Measurements from ENCODE around the gene PRAF2. TPM values are rescaled to one million over a fixed set of nuclear protein-coding genes. Genes with fewer than 3 reads are reported as not detected.
A peak's percentile ranks its signal among the peaks of the same experiment; 100 is the strongest.

PRAF2 gene
- total and polyA plus RNA-seq, 9 of the 15 experiments (the other 6 are each of a cell fraction or from before 2014, with no cell fraction given): 0.24 to 5.7 (median 2.0) TPM

DNA sequence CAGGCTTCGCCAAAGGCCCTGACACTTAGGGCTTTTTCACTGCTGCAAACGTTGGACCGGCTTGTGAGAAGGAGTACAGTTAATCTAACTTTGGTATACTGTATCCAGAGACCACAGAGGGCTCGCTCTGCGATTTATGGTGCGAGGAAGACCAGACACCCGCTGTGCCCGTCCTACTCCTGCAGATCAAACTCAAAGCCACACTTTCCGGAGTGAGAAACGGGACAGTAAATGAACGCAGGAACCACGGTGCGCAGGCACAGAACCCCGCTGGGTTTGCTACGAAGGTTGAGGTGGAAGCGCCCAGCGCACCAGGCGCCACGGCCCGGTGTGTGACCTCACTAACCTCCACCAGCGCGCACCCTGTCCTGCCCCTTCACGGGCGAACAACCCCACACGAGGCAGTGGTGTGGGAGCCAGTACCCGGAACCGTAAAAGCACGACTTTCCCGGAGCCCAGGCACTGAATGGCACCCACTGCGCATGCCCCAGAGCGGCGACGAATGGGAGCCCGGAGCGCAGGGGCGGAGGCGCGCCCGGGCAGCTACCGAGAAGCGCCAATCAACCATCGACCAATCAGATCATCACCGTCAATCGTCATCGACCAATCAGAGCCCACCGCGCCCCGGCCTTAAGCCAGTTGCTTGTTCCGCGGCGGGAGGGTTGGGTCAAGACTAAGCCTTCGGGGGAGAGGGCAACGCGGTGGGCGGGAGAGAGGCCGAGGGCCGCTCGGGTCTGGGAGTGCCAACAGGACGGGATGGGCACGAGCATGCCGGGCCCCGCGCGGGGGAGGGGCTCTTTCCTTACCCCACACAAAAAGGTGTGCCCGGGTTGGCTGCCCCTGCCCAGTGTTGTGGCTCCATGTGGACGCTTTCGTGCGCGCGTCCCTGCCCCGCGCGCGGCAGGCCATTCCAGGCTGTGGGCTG lies 27.2 kb upstream of the PRAF2 start (continued):
- TF ChIP-seq ADNP (tag; IDR thresholded peaks at IDR 0.05): no peak
- TF ChIP-seq PHB (CRISPR knock-in tag; IDR thresholded peaks at IDR 0.05): no peak
- no peak for TF ChIP-seq ETS2 (tag; IDR thresholded peaks at IDR 0.05; ENCODE audit: borderline replicate concordance, poor library complexity, severe bottlenecking)
- no peak for TF ChIP-seq ILK (tag; IDR thresholded peaks at IDR 0.05; ENCODE audit: borderline replicate concordance, low read depth)
- TF ChIP-seq ZNF830 (CRISPR knock-in tag; IDR thresholded peaks at IDR 0.05): no peak
- no peak; the same call in 1 of the 2 replicates for TF ChIP-seq MXI1 (IDR thresholded peaks at IDR 0.05; ENCODE audit: low read depth, low read length)
- TF ChIP-seq BMI1 (IDR thresholded peaks at IDR 0.05; ENCODE audit: low read length): no peak
- TF ChIP-seq KAT7 (CRISPR knock-in tag; IDR thresholded peaks at IDR 0.05; ENCODE audit: borderline replicate concordance): no peak
- TF ChIP-seq, protein P1, sequence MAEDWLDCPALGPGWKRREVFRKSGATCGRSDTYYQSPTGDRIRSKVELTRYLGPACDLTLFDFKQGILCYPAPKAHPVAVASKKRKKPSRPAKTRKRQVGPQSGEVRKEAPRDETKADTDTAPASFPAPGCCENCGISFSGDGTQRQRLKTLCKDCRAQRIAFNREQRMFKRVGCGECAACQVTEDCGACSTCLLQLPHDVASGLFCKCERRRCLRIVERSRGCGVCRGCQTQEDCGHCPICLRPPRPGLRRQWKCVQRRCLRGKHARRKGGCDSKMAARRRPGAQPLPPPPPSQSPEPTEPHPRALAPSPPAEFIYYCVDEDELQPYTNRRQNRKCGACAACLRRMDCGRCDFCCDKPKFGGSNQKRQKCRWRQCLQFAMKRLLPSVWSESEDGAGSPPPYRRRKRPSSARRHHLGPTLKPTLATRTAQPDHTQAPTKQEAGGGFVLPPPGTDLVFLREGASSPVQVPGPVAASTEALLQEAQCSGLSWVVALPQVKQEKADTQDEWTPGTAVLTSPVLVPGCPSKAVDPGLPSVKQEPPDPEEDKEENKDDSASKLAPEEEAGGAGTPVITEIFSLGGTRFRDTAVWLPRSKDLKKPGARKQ (CRISPR knock-in tag; IDR thresholded peaks at IDR 0.05): no peak
- TF ChIP-seq SRSF1 (IDR thresholded peaks at IDR 0.05; ENCODE audit: low read depth, low read length): no peak
- TF ChIP-seq HNRNPH1 (optimal IDR thresholded peaks at IDR 0.05; ENCODE audit: low read depth, low read length): no peak
- no peak for TF ChIP-seq ZNF644 (tag; IDR thresholded peaks at IDR 0.05; ENCODE audit: low read depth)
- no peak for TF ChIP-seq KAT2B (IDR thresholded peaks at IDR 0.05; ENCODE audit: low read depth, low read length)
- no peak for TF ChIP-seq GABPA (tag; conservative IDR thresholded peaks at IDR 0.05; ENCODE audit: low read depth)
- TF ChIP-seq, protein P2, sequence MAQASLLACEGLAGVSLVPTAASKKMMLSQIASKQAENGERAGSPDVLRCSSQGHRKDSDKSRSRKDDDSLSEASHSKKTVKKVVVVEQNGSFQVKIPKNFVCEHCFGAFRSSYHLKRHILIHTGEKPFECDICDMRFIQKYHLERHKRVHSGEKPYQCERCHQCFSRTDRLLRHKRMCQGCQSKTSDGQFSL (CRISPR knock-in tag; IDR thresholded peaks at IDR 0.05): no peak
- TF ChIP-seq, protein P2 (tag; IDR thresholded peaks at IDR 0.05): no peak
- no peak for TF ChIP-seq DACH1 (IDR thresholded peaks at IDR 0.05; ENCODE audit: partially characterized antibody)
- no peak; the same call in 1 of the 2 replicates for TF ChIP-seq XRCC5 (IDR thresholded peaks at IDR 0.05; ENCODE audit: low read depth, low read length)
- no peak; the same call in 1 of the 2 replicates for TF ChIP-seq MYNN (IDR thresholded peaks at IDR 0.05)
- TF ChIP-seq MYNN (CRISPR knock-in tag; IDR thresholded peaks at IDR 0.05): no peak
- TF ChIP-seq, protein P3, sequence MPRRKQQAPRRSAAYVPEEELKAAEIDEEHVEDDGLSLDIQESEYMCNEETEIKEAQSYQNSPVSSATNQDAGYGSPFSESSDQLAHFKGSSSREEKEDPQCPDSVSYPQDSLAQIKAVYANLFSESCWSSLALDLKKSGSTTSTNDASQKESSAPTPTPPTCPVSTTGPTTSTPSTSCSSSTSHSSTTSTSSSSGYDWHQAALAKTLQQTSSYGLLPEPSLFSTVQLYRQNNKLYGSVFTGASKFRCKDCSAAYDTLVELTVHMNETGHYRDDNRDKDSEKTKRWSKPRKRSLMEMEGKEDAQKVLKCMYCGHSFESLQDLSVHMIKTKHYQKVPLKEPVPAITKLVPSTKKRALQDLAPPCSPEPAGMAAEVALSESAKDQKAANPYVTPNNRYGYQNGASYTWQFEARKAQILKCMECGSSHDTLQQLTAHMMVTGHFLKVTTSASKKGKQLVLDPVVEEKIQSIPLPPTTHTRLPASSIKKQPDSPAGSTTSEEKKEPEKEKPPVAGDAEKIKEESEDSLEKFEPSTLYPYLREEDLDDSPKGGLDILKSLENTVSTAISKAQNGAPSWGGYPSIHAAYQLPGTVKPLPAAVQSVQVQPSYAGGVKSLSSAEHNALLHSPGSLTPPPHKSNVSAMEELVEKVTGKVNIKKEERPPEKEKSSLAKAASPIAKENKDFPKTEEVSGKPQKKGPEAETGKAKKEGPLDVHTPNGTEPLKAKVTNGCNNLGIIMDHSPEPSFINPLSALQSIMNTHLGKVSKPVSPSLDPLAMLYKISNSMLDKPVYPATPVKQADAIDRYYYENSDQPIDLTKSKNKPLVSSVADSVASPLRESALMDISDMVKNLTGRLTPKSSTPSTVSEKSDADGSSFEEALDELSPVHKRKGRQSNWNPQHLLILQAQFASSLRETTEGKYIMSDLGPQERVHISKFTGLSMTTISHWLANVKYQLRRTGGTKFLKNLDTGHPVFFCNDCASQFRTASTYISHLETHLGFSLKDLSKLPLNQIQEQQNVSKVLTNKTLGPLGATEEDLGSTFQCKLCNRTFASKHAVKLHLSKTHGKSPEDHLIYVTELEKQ (CRISPR knock-in tag; IDR thresholded peaks at IDR 0.05): no peak
- TF ChIP-seq ZBTB17 (CRISPR knock-in tag; IDR thresholded peaks at IDR 0.05): no peak
- no peak for TF ChIP-seq ATF1 (CRISPR knock-in tag; IDR thresholded peaks at IDR 0.05)
- peak; percentile 74 for TF ChIP-seq ATF1 (tag; IDR thresholded peaks at IDR 0.05)
